Renal pelvis (tissue), 4 donors: Measurements from ENCODE around the gene AFTPH. TPM values are rescaled to one million over a fixed set of nuclear protein-coding genes. Genes with fewer than 3 reads are reported as not detected.

Experiments
- DNase-seq: peaks from one replicate; pipeline ENCODE4 v3.0.0-alpha.2; 2013
- polyA plus RNA-seq, 3 donors: library from polyadenylated mRNA; unstranded; fragments of 120-200 nt; gene quantifications; one replicate each; pipeline ENCODE4 v1.2.1, GENCODE V29; 2013; ENCODE audit not compliant: insufficient read length in 3 of 3

The AFTPH gene
- polyA plus RNA-seq, 3 donors, result 61.6 to 83.2 (median 62.6) TPM

GRCh38 chr2:64609227-64609941 lies 85.3 kb downstream of the AFTPH start:
- no peak for DNase-seq

- no peak for DNase-seq
Measured at GRCh38 chr2:64609942-64610281, 85.8 kb downstream of the AFTPH start.

GRCh38 chr2:64610316-64610855 lies 86.3 kb downstream of the AFTPH start:
- no peak for DNase-seq

GRCh38 chr2:64612575-64613195 lies 88.6 kb downstream of the AFTPH start:
- no peak for DNase-seq

GRCh38 chr2:64613276-64613675 lies 89.1 kb downstream of the AFTPH start:
- DNase-seq, result no peak

GRCh38 chr2:64615192-64615763 lies 91.2 kb downstream of the AFTPH start:
- DNase-seq, result no peak

GRCh38 chr2:64615844-64616536 lies 91.9 kb downstream of the AFTPH start:
- no peak for DNase-seq

- DNase-seq, result no peak
Measured at GRCh38 chr2:64617631-64618151, 93.6 kb downstream of the AFTPH start.

- DNase-seq, result no peak
Measured at GRCh38 chr2:64620661-64621060, 96.5 kb downstream of the AFTPH start.

- DNase-seq, result no peak
Measured at GRCh38 chr2:64622443-64623241, 98.5 kb downstream of the AFTPH start.

- DNase-seq, result no peak
Measured at GRCh38 chr2:64623242-64623850, 99.2 kb downstream of the AFTPH start.

- DNase-seq, result no peak
Measured at GRCh38 chr2:64624108-64624610, 100.0 kb downstream of the AFTPH start.

GRCh38 chr2:64624862-64625261 lies 100.7 kb downstream of the AFTPH start:
- DNase-seq, result no peak

- DNase-seq, result no peak
Measured at GRCh38 chr2:64625299-64626145, 101.4 kb downstream of the AFTPH start.

- no peak for DNase-seq
Measured at GRCh38 chr2:64626146-64626809, 102.2 kb downstream of the AFTPH start.

- DNase-seq, result no peak
Measured at GRCh38 chr2:64626963-64627760, 103.0 kb downstream of the AFTPH start.

GRCh38 chr2:64627860-64628841 lies 104.0 kb downstream of the AFTPH start:
- DNase-seq, result no peak
